HS-5 (cell line): ENCODE data around the gene PLA2G7.
"Not testable (repeated sequence)": the region's sequence is repeated elsewhere in the genome, so short reads cannot be mapped to it uniquely, and the experiment has no call there.

Source experiments
- DNase-seq: peaks from one replicate; pipeline ENCODE4 v3.0.0-alpha.2; 2012; ENCODE audit warnings: low read depth

Gene PLA2G7

GRCh38 chr6:46748940-46749503, 13.8 kb upstream of the PLA2G7 start:
- no peak for DNase-seq

- DNase-seq = no peak
These were observed 11.5 kb upstream of the PLA2G7 start, which contains the start of gene ANKRD66 for GRCh38 chr6:46746696-46747095. TSS of gene ANKRD66 (plus strand) at chr6:46746933. CDS start at chr6:46751949, 5,016 bp downstream.

- no peak for DNase-seq
These were observed 10.8 kb upstream of the PLA2G7 start for GRCh38 chr6:46745973-46746372.

- DNase-seq = not testable (repeated sequence)
These were observed 9.1 kb upstream of the PLA2G7 start for GRCh38 chr6:46744159-46744725.

GRCh38 chr6:46743425-46744158, 8.4 kb upstream of the PLA2G7 start:
- DNase-seq = no peak

GRCh38 chr6:46741910-46742309, 6.7 kb upstream of the PLA2G7 start:
- no peak for DNase-seq

GRCh38 chr6:46741482-46741881, 6.3 kb upstream of the PLA2G7 start:
- no peak for DNase-seq

GRCh38 chr6:46736906-46737305, 1.7 kb upstream of the PLA2G7 start:
- no peak for DNase-seq

GRCh38 chr6:46735720-46736031, 501 bp upstream of the PLA2G7 start:
- no peak for DNase-seq

- no peak for DNase-seq
These were observed 1.8 kb downstream of the PLA2G7 start for GRCh38 chr6:46733341-46733801.

- no peak for DNase-seq
These were observed 4.2 kb downstream of the PLA2G7 start for GRCh38 chr6:46730921-46731461.

GRCh38 chr6:46729787-46730326, 5.3 kb downstream of the PLA2G7 start:
- no peak for DNase-seq

GRCh38 chr6:46720401-46720800, 14.8 kb downstream of the PLA2G7 start:
- DNase-seq = no peak

- peak; percentile 86 for DNase-seq
These were observed 16.1 kb downstream of the PLA2G7 start for GRCh38 chr6:46719099-46719498.

- DNase-seq = no peak
These were observed 20.0 kb downstream of the PLA2G7 start for GRCh38 chr6:46715141-46715540.

GRCh38 chr6:46711491-46711890, 23.7 kb downstream of the PLA2G7 start:
- DNase-seq = no peak

- DNase-seq = no peak
These were observed 28.7 kb downstream of the PLA2G7 start for GRCh38 chr6:46706464-46706863.

- no peak for DNase-seq
These were observed 30.6 kb downstream of the PLA2G7 start for GRCh38 chr6:46704562-46704961.

- no peak for DNase-seq
These were observed 35.2 kb downstream of the PLA2G7 start for GRCh38 chr6:46699970-46700369.

- no peak for DNase-seq
These were observed 44.2 kb downstream of the PLA2G7 start for GRCh38 chr6:46690911-46691451.

- DNase-seq = no peak
These were observed 44.9 kb downstream of the PLA2G7 start for GRCh38 chr6:46690141-46690755.

- no peak for DNase-seq
These were observed 45.5 kb downstream of the PLA2G7 start for GRCh38 chr6:46689657-46690056.
